ENCODE data around the gene SLC16A3.

Gene SLC16A3

DNA sequence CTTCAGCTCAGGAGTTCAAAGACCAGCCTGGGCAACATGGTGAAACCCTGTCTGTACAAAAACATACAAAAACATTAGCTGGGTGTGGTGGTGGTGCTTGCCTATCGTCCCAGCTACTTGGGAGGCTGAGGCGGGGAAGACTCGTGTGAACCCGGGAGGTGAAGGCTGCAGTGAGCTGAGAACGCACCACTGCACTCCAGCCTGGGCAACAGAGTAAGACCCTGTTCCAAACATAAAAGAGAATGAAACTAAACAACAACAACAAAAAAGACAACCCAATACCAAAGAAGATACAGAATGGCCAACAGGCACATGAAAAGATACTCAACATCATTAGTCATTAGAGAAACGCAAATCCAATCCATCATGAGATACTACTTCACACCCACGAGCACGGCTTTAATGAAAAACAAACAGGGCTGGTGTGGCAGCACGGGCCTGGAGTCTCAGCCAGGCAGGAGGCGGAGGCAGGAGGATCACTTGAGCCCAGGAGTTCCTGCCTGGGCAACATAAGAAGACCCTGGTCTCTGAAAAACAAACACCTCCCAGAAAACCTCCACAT lies 7.4 kb upstream of the SLC16A3 start:
- ATAC-seq, result no peak

DNA sequence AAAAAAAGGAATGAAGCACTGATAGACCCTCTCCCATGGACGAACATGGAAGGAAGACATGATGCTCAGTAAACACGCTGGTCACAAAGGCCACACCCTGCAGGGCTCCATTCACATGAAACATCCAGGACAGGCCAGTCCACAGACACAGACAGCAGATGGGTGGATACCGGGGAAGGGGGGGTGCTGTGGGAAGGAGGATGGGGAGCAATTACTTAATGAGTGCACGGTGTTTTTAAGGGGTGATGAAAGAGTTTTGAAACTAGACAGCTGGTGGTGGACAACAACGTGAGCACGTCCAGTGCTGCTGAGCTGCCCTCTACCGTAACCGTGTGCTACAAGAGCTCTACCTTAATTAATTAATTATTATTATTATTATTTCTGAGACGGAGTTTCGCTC lies 6.0 kb upstream of the SLC16A3 start:
- TF ChIP-seq TSHZ2 (CRISPR knock-in tag; IDR thresholded peaks at IDR 0.05), result no peak
- TF ChIP-seq ZNF8 (CRISPR knock-in tag; IDR thresholded peaks at IDR 0.05), result no peak
- TF ChIP-seq ZNF565 (CRISPR knock-in tag; conservative IDR thresholded peaks at IDR 0.05; ENCODE audit: low read depth), result no peak
- TF ChIP-seq ESRRG (CRISPR knock-in tag; IDR thresholded peaks at IDR 0.05), result no peak
- TF ChIP-seq CSRNP3 (CRISPR knock-in tag; IDR thresholded peaks at IDR 0.05), result no peak
- TF ChIP-seq BACH2 (CRISPR knock-in tag; IDR thresholded peaks at IDR 0.05; ENCODE audit: borderline replicate concordance), result no peak
- no peak for TF ChIP-seq ARNTL (CRISPR knock-in tag; IDR thresholded peaks at IDR 0.05; ENCODE audit: borderline replicate concordance, low read depth)
- no peak for TF ChIP-seq ZC3H10 (CRISPR knock-in tag; IDR thresholded peaks at IDR 0.05)
- TF ChIP-seq ZNF70 (CRISPR knock-in tag; IDR thresholded peaks at IDR 0.05), result no peak
- no peak for TF ChIP-seq ZFP30 (CRISPR knock-in tag; IDR thresholded peaks at IDR 0.05)

More for the DNA sequence above, 7.4 kb upstream of the SLC16A3 start:
- TF ChIP-seq PPARA (CRISPR knock-in tag; IDR thresholded peaks at IDR 0.05; ENCODE audit: borderline replicate concordance) (no peak), ZFP3 (CRISPR knock-in tag; IDR thresholded peaks at IDR 0.05) (no peak), ESRRG (CRISPR knock-in tag; IDR thresholded peaks at IDR 0.05) (no peak), GLIS3 (CRISPR knock-in tag; IDR thresholded peaks at IDR 0.05) (no peak), CREB5 (CRISPR knock-in tag; IDR thresholded peaks at IDR 0.05; ENCODE audit: low read depth) (no peak), ZC3H10 (CRISPR knock-in tag; IDR thresholded peaks at IDR 0.05) (no peak), BACH2 (CRISPR knock-in tag; IDR thresholded peaks at IDR 0.05; ENCODE audit: borderline replicate concordance) (no peak), SNAI2 (CRISPR knock-in tag; IDR thresholded peaks at IDR 0.05) (no peak), CSDC2 (CRISPR knock-in tag; IDR thresholded peaks at IDR 0.05) (no peak), TCF4 (CRISPR knock-in tag; IDR thresholded peaks at IDR 0.05; ENCODE audit: borderline replicate concordance) (no peak), ZFP30 (CRISPR knock-in tag; IDR thresholded peaks at IDR 0.05) (no peak), CSRNP3 (CRISPR knock-in tag; IDR thresholded peaks at IDR 0.05) (no peak), ISL1 (CRISPR knock-in tag; IDR thresholded peaks at IDR 0.05) (no peak), ARNTL (CRISPR knock-in tag; IDR thresholded peaks at IDR 0.05; ENCODE audit: borderline replicate concordance, low read depth) (no peak), ZNF565 (CRISPR knock-in tag; conservative IDR thresholded peaks at IDR 0.05; ENCODE audit: low read depth) (no peak), TSHZ2 (CRISPR knock-in tag; IDR thresholded peaks at IDR 0.05) (no peak), TOX (CRISPR knock-in tag; IDR thresholded peaks at IDR 0.05; ENCODE audit: borderline replicate concordance) (no peak), OSR1 (CRISPR knock-in tag; IDR thresholded peaks at IDR 0.05) (no peak)
- TF ChIP-seq, protein P1, sequence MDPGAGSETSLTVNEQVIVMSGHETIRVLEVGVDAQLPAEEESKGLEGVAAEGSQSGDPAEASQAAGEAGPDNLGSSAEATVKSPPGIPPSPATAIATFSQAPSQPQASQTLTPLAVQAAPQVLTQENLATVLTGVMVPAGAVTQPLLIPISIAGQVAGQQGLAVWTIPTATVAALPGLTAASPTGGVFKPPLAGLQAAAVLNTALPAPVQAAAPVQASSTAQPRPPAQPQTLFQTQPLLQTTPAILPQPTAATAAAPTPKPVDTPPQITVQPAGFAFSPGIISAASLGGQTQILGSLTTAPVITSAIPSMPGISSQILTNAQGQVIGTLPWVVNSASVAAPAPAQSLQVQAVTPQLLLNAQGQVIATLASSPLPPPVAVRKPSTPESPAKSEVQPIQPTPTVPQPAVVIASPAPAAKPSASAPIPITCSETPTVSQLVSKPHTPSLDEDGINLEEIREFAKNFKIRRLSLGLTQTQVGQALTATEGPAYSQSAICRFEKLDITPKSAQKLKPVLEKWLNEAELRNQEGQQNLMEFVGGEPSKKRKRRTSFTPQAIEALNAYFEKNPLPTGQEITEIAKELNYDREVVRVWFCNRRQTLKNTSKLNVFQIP (CRISPR knock-in tag; IDR thresholded peaks at IDR 0.05; ENCODE audit: borderline replicate concordance, low read depth), result no peak

More for the DNA sequence above, 6.0 kb upstream of the SLC16A3 start:
- ATAC-seq, result no peak
